HEK293 (cell line): ENCODE measurements around the gene ECSIT.
"Not testable (repeated sequence)": the region's sequence is repeated elsewhere in the genome, so short reads cannot be mapped to it uniquely, and the experiment has no call there.

Experiments used
- CTCF ChIP-seq: fragments of 450-650 bp; formaldehyde crosslinking; IDR thresholded peaks from 2 replicates; pipeline ENCODE4 v1.5.1; 2016; ENCODE audit warnings: missing biosample characterization, missing genetic modification characterization
- TF ChIP-seq, protein P1 (sequence below): IDR thresholded peaks from 2 replicates; pipeline ENCODE4 v1.6.1; 2011; ENCODE audit warnings: mild to moderate bottlenecking, low read depth, low read length, borderline replicate concordance

DNA sequence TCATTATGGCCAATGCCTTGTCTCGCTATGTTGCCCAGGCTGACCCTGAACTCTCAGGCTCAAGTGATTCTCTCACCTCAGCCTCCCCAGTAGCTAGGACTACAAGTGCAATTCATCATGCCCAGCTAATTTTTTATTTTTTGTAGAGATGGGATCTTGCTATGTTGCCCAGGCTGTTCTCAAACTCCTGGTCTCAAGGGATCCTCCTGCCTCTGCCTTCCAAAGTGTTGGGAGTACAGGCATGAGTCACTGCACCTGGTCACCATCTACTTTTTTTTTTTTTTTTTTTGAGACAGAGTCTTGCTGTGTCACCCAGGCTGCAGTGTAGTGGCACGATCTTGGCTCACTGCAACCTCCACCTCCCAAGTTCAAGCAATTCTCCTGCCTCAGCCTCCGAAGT lies 53.6 kb downstream of the ECSIT start:
- not testable (repeated sequence) for TF ChIP-seq CTCF (tag by site-specific recombination)
- TF ChIP-seq, protein P1, sequence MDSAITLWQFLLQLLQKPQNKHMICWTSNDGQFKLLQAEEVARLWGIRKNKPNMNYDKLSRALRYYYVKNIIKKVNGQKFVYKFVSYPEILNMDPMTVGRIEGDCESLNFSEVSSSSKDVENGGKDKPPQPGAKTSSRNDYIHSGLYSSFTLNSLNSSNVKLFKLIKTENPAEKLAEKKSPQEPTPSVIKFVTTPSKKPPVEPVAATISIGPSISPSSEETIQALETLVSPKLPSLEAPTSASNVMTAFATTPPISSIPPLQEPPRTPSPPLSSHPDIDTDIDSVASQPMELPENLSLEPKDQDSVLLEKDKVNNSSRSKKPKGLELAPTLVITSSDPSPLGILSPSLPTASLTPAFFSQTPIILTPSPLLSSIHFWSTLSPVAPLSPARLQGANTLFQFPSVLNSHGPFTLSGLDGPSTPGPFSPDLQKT: not testable (repeated sequence)
